ENCODE results near the gene DIDO1. TPM values are rescaled to one million over a fixed set of nuclear protein-coding genes. Genes with fewer than 3 reads are reported as not detected.

DIDO1 gene
- total RNA-seq, 3 donors from 2014 or later (not counting 1 experiment from before 2014, with no cell fraction given), result 79.5 to 116 (median 83.4) TPM

DNA sequence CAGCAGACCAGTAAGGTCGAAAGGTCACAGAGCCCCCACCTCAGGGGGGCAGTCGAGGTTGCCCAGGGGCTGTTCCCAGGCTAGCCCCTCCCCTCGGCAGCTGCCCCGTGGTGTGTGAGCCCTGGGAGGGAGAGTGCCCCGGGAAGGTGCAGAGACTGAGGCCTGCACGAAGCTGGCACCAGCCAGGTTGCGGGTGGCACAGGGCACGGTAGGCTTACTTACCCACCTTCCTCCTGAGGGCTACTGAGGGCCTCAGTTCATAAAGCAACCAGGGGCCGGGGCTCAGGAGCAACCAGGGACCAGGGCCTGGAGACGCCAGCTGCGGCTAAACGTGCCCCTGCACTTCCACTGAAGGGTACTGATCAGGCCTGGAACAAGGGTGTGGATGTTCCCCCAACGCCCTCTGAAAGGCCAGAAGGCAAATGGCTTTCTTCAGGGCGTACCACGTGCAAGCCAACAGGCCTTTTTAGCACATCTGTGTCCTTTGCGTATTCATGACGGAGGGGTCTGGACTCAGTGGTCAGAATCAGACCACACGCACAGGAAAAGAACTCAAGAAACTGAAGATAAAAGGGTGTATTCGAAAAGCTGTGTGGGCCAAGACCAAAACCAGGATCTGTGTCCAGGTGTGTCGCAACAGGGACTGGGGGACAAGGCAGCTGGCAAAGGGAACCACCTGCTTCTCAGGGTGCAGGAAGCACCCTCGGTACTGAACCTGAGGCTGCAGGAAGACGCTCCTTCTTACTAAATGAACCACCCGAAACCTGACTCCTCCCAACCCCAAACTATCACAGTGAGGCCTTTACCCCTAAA, 40.2 kb downstream of the DIDO1 start:
- WGBS (ENCODE audit: insufficient coverage), result 88% methylated on average over 23 of the region's 23 CpGs
- intact Hi-C loops (cut with micrococcal nuclease), result no loop called here
- Histone ChIP-seq H3K27ac (ENCODE audit: low read length) (no peak overlapping the region), H3K36me3 (ENCODE audit: control insufficient read depth, insufficient read depth, low read length) (peaks cover 55% of the 10 kb centered on the region), H3K4me3 (ENCODE audit: low read length) (no peak overlapping the region), H3K9me3 (ENCODE audit: control insufficient read depth, insufficient read depth, low read length) (no peaks in the 10 kb centered on the region), H3K27me3 (ENCODE audit: control insufficient read depth, insufficient read depth, low read length) (no peaks in the 10 kb centered on the region), H3K4me1 (ENCODE audit: control insufficient read depth, insufficient read depth, low read length) (peaks cover 13% of the 10 kb centered on the region)
- Mint-ChIP-seq H3K27me3 (ENCODE audit: low read depth in 2 of 2) (no peaks in the 10 kb centered on the region), H3K4me1 (peaks cover 5 to 6% of the 10 kb centered on the region in 2 donors), H3K36me3 (no peaks in the 10 kb centered on the region), H3K9me3 (no peaks in the 10 kb centered on the region), H3K4me3 (no peak overlapping the region), H3K27ac (no peak overlapping the region)
- no peak for DNase-seq
- peak in 1 of 3 donors; percentile 28 for ATAC-seq
- TF ChIP-seq, protein P1, sequence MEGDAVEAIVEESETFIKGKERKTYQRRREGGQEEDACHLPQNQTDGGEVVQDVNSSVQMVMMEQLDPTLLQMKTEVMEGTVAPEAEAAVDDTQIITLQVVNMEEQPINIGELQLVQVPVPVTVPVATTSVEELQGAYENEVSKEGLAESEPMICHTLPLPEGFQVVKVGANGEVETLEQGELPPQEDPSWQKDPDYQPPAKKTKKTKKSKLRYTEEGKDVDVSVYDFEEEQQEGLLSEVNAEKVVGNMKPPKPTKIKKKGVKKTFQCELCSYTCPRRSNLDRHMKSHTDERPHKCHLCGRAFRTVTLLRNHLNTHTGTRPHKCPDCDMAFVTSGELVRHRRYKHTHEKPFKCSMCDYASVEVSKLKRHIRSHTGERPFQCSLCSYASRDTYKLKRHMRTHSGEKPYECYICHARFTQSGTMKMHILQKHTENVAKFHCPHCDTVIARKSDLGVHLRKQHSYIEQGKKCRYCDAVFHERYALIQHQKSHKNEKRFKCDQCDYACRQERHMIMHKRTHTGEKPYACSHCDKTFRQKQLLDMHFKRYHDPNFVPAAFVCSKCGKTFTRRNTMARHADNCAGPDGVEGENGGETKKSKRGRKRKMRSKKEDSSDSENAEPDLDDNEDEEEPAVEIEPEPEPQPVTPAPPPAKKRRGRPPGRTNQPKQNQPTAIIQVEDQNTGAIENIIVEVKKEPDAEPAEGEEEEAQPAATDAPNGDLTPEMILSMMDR (IDR thresholded peaks at IDR 0.05), result no peak

DNA sequence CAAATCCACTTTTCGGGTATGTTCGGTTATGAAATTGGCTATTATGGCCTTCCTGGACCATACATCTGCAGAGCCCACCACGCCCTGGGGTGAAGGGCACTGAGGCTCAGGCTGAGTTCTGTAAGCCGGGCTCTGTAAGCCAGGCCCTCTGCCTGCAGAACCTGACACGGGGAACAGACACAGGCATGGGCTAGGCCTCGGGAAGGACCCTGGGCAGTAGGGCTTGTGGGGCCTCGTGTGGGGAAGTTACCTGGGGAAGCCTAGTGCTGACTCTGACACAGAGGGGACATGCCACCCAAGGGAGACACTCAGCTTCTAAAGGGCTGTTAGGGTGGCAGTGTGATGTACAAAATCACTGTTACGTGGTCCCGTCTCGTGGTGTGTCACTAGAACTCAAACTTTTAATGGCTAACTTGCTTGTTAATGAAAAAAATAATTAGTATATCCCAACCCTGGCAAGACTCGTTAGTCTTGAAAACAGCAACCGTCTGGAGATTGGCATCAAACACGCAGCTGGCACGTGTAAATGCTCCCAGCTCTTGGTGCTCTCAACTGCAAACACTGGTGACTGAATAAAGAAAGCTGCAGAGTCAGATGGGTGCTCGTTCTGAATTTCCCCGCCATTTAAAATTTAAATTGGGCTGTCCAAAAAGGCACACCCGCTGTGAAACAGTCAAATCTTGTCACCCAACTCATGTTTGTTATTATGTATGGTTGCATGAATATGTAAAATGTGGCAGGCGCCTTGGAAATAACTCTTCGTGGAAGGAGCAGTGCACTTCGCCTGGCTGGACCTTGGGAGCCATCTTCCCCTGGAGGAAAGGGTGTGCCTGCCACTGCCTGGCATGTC, 41.0 kb downstream of the DIDO1 start:
- Histone ChIP-seq H3K4me3 (ENCODE audit: low read length) (no peak overlapping the region), H3K27ac (ENCODE audit: low read length) (no peak overlapping the region), H3K9me3 (ENCODE audit: control insufficient read depth, insufficient read depth, low read length) (no peaks in the 10 kb centered on the region), H3K36me3 (ENCODE audit: control insufficient read depth, insufficient read depth, low read length) (peaks cover 53% of the 10 kb centered on the region), H3K27me3 (ENCODE audit: control insufficient read depth, insufficient read depth, low read length) (no peaks in the 10 kb centered on the region), H3K4me1 (ENCODE audit: control insufficient read depth, insufficient read depth, low read length) (peaks cover 13% of the 10 kb centered on the region)
- Mint-ChIP-seq H3K27me3 (ENCODE audit: low read depth in 2 of 2) (no peaks in the 10 kb centered on the region), H3K27ac (no peak overlapping the region), H3K4me1 (peaks cover 5 to 6% of the 10 kb centered on the region in 2 donors), H3K4me3 (no peak overlapping the region), H3K36me3 (no peaks in the 10 kb centered on the region), H3K9me3 (no peaks in the 10 kb centered on the region)
- WGBS (ENCODE audit: insufficient coverage), result 93% methylated on average over 17 of the region's 20 CpGs
- ATAC-seq (no peak), DNase-seq (no peak)
- TF ChIP-seq, protein P1 (IDR thresholded peaks at IDR 0.05), result no peak
- intact Hi-C loops (cut with micrococcal nuclease), result no loop called here

DNA sequence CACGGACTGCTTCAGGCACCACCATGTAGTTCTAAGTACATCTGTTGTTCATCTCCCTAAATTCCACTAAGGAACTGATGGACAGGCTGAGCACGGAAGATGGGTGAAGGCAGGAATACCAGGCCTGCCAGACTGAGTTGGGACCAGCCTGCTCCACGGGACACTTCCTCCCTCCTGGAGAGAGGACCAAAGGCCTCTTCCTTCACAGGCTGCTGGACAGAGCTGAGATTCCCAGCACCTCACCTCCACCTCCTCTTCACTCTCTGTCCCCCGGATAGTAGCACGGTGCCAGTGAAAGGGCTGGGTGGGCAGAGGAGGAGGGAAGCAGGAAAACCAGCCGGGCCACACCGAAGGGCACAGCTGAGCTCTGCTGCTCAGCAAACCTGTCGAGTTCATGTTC, 41.7 kb downstream of the DIDO1 start:
- Histone ChIP-seq H3K27me3 (ENCODE audit: control insufficient read depth, insufficient read depth, low read length) (no peaks in the 10 kb centered on the region), H3K4me1 (ENCODE audit: control insufficient read depth, insufficient read depth, low read length) (peaks cover 13% of the 10 kb centered on the region), H3K4me3 (ENCODE audit: low read length) (no peak overlapping the region), H3K36me3 (ENCODE audit: control insufficient read depth, insufficient read depth, low read length) (peaks cover 50% of the 10 kb centered on the region), H3K9me3 (ENCODE audit: control insufficient read depth, insufficient read depth, low read length) (no peaks in the 10 kb centered on the region), H3K27ac (ENCODE audit: low read length) (no peak overlapping the region)
- no peak for ATAC-seq
- Mint-ChIP-seq H3K9me3 (no peaks in the 10 kb centered on the region), H3K27ac (no peak overlapping the region), H3K36me3 (no peaks in the 10 kb centered on the region), H3K27me3 (ENCODE audit: low read depth in 2 of 2) (no peaks in the 10 kb centered on the region), H3K4me3 (no peak overlapping the region), H3K4me1 (peaks cover 5 to 6% of the 10 kb centered on the region in 2 donors)
- no peak for DNase-seq
- WGBS (ENCODE audit: insufficient coverage), result 97% methylated on average over 8 of the region's 8 CpGs
- TF ChIP-seq, protein P1 (IDR thresholded peaks at IDR 0.05), result no peak
- intact Hi-C loops (cut with micrococcal nuclease), result no loop called here
